ENCODE results near the gene SPON2.

Gene SPON2

GRCh38 chr4:1194010-1194900 lies 21.9 kb upstream of the SPON2 start:
- H3K4me3 Mint-ChIP-seq, result no peak overlapping the region
- H3K4me1 Mint-ChIP-seq, result peaks cover 12% of the 10 kb centered on the region
- no peak for DNase-seq
- peaks cover 12% of the 10 kb centered on the region for H3K27me3 Mint-ChIP-seq
- CTCF ChIA-PET, result no interaction called here
- peaks cover 16% of the 10 kb centered on the region for H3K36me3 Mint-ChIP-seq
- H3K9me3 Mint-ChIP-seq, result no peaks in the 10 kb centered on the region
- H3K27ac Mint-ChIP-seq, result no peak overlapping the region

- peaks cover 12% of the 10 kb centered on the region for H3K27me3 Mint-ChIP-seq
- no peak for DNase-seq
- CTCF ChIA-PET, result no interaction called here
- H3K4me3 Mint-ChIP-seq, result no peak overlapping the region
- H3K27ac Mint-ChIP-seq, result no peak overlapping the region
- no peaks in the 10 kb centered on the region for H3K9me3 Mint-ChIP-seq
- peaks cover 18% of the 10 kb centered on the region for H3K36me3 Mint-ChIP-seq
- H3K4me1 Mint-ChIP-seq, result peaks cover 7% of the 10 kb centered on the region
These were observed 21.0 kb upstream of the SPON2 start for GRCh38 chr4:1193206-1194009.

GRCh38 chr4:1192493-1193205 lies 20.3 kb upstream of the SPON2 start:
- H3K27me3 Mint-ChIP-seq, result peaks cover 12% of the 10 kb centered on the region
- no peak overlapping the region for H3K27ac Mint-ChIP-seq
- H3K4me3 Mint-ChIP-seq, result no peak overlapping the region
- no peak for DNase-seq
- H3K9me3 Mint-ChIP-seq, result no peaks in the 10 kb centered on the region
- CTCF ChIA-PET, result no interaction called here
- peaks cover 15% of the 10 kb centered on the region for H3K36me3 Mint-ChIP-seq
- peaks cover 8% of the 10 kb centered on the region for H3K4me1 Mint-ChIP-seq

- peaks cover 10% of the 10 kb centered on the region for H3K4me1 Mint-ChIP-seq
- peaks cover 12% of the 10 kb centered on the region for H3K27me3 Mint-ChIP-seq
- no peak overlapping the region for H3K27ac Mint-ChIP-seq
- no peak overlapping the region for H3K4me3 Mint-ChIP-seq
- peaks cover 12% of the 10 kb centered on the region for H3K36me3 Mint-ChIP-seq
- H3K9me3 Mint-ChIP-seq, result no peaks in the 10 kb centered on the region
- DNase-seq, result no peak
- CTCF ChIA-PET, result interaction anchor here (1.0 kb wide), 1 partner anchor 26 kb away, joined by 4 read pairs; no protein-coding TSS in a partner anchor
These were observed 19.7 kb upstream of the SPON2 start for GRCh38 chr4:1192091-1192492.

- Mint-ChIP-seq H3K27ac (no peak overlapping the region), H3K4me1 (peaks cover 13% of the 10 kb centered on the region)
These were observed 19.2 kb upstream of the SPON2 start for GRCh38 chr4:1191621-1192020.

GRCh38 chr4:1187182-1187581 lies 14.8 kb upstream of the SPON2 start:
- DNase-seq, result peak; percentile 73
- Mint-ChIP-seq H3K27me3 (peaks cover 10% of the 10 kb centered on the region), H3K4me1 (peaks cover 32% of the 10 kb centered on the region), H3K9me3 (peaks cover 5% of the 10 kb centered on the region), H3K27ac (peak overlapping the region; percentile 47), H3K4me3 (no peak overlapping the region), H3K36me3 (peaks cover 7% of the 10 kb centered on the region)
- CTCF ChIA-PET, result interaction anchor here (2.1 kb wide), 1 partner anchor 20 kb away, joined by 5 read pairs; no protein-coding TSS in a partner anchor

More at GRCh38 chr4:1191621-1192020, 19.2 kb upstream of the SPON2 start:
- no peak overlapping the region for H3K4me3 Mint-ChIP-seq
- no peaks in the 10 kb centered on the region for H3K9me3 Mint-ChIP-seq
- CTCF ChIA-PET, result interaction anchor here (1.0 kb wide), 1 partner anchor 25 kb away, joined by 4 read pairs; no protein-coding TSS in a partner anchor
- H3K36me3 Mint-ChIP-seq, result peaks cover 9% of the 10 kb centered on the region
- peaks cover 7% of the 10 kb centered on the region for H3K27me3 Mint-ChIP-seq
- no peak for DNase-seq

GRCh38 chr4:1183985-1184773 lies 11.8 kb upstream of the SPON2 start:
- Mint-ChIP-seq H3K4me1 (peaks cover 45% of the 10 kb centered on the region), H3K27ac (peak overlapping the region; percentile 31), H3K4me3 (no peak overlapping the region), H3K36me3 (peaks cover 26% of the 10 kb centered on the region), H3K27me3 (peaks cover 22% of the 10 kb centered on the region), H3K9me3 (peaks cover 20% of the 10 kb centered on the region)
- CTCF ChIA-PET, result interaction anchor here (1.3 to 2.2 kb wide), 6 partner anchors 9 to 172 kb away, joined by 3 to 12 read pairs (median 5); no protein-coding TSS in a partner anchor
- DNase-seq, result no peak

GRCh38 chr4:1182313-1182712 lies 9.9 kb upstream of the SPON2 start:
- CTCF ChIA-PET, result no interaction called here

GRCh38 chr4:1180663-1181062 lies 8.3 kb upstream of the SPON2 start:
- CTCF ChIA-PET, result interaction anchor here (1.2 kb wide), 1 partner anchor 99 kb away, joined by 4 read pairs; no protein-coding TSS in a partner anchor
- Mint-ChIP-seq H3K27ac (no peak overlapping the region), H3K27me3 (peaks cover 22% of the 10 kb centered on the region), H3K9me3 (peaks cover 20% of the 10 kb centered on the region), H3K4me3 (no peak overlapping the region), H3K36me3 (peaks cover 24% of the 10 kb centered on the region), H3K4me1 (peaks cover 31% of the 10 kb centered on the region)
- DNase-seq, result no peak

More at GRCh38 chr4:1182313-1182712, 9.9 kb upstream of the SPON2 start:
- Mint-ChIP-seq H3K27ac (no peak overlapping the region), H3K4me3 (no peak overlapping the region), H3K27me3 (peaks cover 22% of the 10 kb centered on the region), H3K9me3 (peaks cover 20% of the 10 kb centered on the region), H3K4me1 (peaks cover 41% of the 10 kb centered on the region), H3K36me3 (peaks cover 24% of the 10 kb centered on the region)
- DNase-seq, result no peak

GRCh38 chr4:1179976-1180375 lies 7.6 kb upstream of the SPON2 start:
- Mint-ChIP-seq H3K9me3 (peaks cover 20% of the 10 kb centered on the region), H3K36me3 (peaks cover 24% of the 10 kb centered on the region), H3K27me3 (peaks cover 25% of the 10 kb centered on the region), H3K4me3 (no peak overlapping the region), H3K4me1 (peaks cover 30% of the 10 kb centered on the region), H3K27ac (no peak overlapping the region)
- no peak for DNase-seq
- CTCF ChIA-PET, result interaction anchor here (1.2 kb wide), 1 partner anchor 99 kb away, joined by 4 read pairs; no protein-coding TSS in a partner anchor

GRCh38 chr4:1179089-1179441 lies 6.7 kb upstream of the SPON2 start:
- no peak overlapping the region for H3K27ac Mint-ChIP-seq
- H3K4me3 Mint-ChIP-seq, result no peak overlapping the region
- H3K27me3 Mint-ChIP-seq, result peaks cover 32% of the 10 kb centered on the region
- no peak for DNase-seq
- H3K36me3 Mint-ChIP-seq, result peaks cover 24% of the 10 kb centered on the region
- peaks cover 25% of the 10 kb centered on the region for H3K4me1 Mint-ChIP-seq
- H3K9me3 Mint-ChIP-seq, result peaks cover 20% of the 10 kb centered on the region
- CTCF ChIA-PET, result no interaction called here

- CTCF ChIA-PET, result no interaction called here
- Mint-ChIP-seq H3K36me3 (peaks cover 24% of the 10 kb centered on the region), H3K4me1 (peaks cover 20% of the 10 kb centered on the region), H3K9me3 (peaks cover 20% of the 10 kb centered on the region), H3K27me3 (peaks cover 38% of the 10 kb centered on the region), H3K4me3 (no peak overlapping the region), H3K27ac (no peak overlapping the region)
- DNase-seq, result no peak
These were observed 6.1 kb upstream of the SPON2 start for GRCh38 chr4:1178300-1179088.
